ENCODE results near the gene FHOD3.

DNA sequence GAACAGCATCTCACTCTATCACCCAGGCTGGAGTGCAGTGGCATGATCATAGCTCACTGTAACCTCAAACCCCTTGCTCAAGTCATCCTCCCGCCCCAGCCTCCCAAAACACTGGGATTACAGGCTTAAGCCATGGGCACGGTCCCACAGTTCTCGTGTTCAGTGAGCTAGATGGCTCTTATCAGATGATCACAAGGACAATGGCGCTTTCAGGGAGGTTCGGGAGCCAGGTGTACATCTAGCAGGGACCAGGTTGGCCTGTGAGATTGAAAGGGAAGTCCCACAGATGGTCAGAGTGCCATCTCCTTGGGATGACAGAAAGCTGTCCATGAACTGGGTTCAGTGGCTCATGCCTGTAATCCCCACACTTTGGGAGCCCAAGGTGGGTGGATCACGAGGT lies 14.1 kb upstream of the FHOD3 start:
- TF ChIP-seq POLR2AphosphoS5 (IDR thresholded peaks at IDR 0.05): no peak
- TF ChIP-seq POLR2A (IDR thresholded peaks at IDR 0.05): no peak
- no peak for TF ChIP-seq CTCF (IDR thresholded peaks at IDR 0.05 in 8 of 11, conservative IDR thresholded peaks at IDR 0.05 in 3 of 11)

All from spleen (tissue), 7 donors.